GM19468 (cell line): ENCODE results near the gene FXYD5.

Experiments
- ATAC-seq: cut with Tn5 transposase; IDR thresholded peaks from one replicate; pipeline ENCODE4 v1.9.1; 2021; ENCODE audit warnings: mild to moderate bottlenecking, moderate library complexity, moderate number of reproducible peaks; ENCODE audit not compliant: unreplicated experiment; ENCODE audit errors: extremely low read depth

Gene FXYD5

DNA sequence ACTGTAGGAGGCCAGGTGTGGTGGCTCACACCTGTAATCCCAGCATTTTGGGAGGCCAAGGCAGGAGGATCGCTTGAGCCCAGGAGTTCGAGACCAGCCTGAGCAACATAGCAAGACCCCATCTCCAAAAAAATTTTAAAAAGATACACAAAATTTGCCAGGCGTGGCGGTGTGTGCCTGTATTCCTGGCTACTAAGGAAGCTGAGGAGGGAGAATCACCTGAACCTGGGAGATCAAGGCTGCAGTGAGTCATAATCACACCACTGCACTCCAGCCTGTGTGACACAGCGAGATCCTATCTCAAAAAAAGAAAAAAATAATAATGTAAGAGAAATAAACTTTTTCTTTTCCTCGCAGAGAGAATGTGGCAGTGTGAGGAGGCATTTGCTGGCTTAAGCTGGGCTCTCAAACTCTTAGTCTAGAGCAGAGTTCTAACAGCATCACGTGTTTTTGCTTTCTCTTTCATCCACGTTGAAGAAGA is 52.9 kb downstream of the FXYD5 start:
- no peak for ATAC-seq

DNA sequence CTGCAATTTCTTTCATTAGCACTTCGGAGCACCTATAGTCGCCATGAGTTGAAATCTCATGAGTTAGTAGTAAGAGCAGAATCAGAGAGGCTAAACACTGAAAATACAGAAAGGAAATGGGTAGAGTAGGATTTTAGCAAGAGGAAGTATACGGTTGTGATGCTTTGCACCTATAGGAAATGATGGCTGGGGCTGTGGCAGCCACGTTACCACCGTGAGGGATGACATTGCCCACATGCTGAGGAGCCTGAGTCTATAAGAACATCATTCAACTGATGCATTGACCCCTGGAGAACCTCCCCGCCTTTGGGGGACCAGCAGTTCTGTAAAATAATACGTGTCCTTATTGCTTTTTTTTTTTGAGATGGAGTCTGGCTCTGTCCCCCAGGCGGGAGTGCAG is 53.6 kb downstream of the FXYD5 start:
- ATAC-seq = no peak

- ATAC-seq = no peak
Observed at GRCh38 chr19:35209646-35210045, 55.1 kb downstream of the FXYD5 start.

DNA sequence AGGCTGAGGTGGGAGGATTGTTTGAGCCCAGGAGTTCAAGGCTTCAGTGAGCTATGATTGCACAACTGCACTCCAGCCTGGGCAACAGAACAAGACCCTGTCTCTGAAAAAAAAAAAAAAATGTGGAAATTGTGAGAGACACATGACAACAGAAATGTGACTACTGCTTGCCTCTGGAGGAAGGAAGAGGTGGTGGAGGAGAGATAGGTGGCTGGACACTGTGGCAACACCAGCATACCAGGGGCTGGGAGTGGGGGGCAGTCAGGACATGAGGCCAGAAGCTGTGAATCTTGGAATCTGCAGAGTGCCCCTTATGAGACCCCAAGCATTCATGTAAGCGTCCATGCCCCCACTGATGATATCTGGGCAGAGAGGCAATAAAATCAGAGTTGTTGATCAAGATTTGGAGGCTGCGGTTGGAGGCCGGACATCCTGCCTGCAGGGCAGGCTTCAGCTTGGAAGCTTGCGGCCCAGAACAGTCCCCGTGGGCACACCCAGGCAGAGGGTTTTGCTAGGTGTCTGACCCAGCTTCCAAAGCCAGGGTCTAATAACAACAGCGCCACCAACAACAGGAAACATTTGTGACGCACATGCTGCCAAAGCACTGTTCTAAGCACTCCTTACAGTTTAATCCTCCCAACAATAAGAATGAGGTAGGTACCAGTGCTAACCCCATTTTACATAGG is 57.2 kb downstream of the FXYD5 start:
- no peak for ATAC-seq

DNA sequence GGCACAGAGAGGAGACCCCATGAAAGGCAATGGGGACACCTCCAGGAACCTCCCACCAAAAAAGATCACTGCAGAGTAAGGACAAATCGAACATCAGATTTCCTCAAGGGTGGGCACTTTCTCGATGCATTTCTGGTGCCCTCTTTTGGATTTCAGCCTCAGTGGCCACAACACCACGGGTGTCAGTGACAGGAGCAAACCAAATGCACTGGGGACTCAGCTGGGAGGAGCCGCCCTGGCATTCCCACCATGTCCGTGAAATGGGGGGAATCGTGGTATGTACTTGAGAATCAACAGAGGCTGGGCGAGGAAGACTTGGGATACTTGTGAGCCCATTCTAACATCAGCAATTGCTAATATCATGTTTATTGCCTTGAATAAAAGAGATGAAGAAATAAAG is 57.7 kb downstream of the FXYD5 start:
- no peak for ATAC-seq

GRCh38 chr19:35213663-35214632 is 59.4 kb downstream of the FXYD5 start:
- ATAC-seq = peak; percentile 65

GRCh38 chr19:35214766-35215422 is 60.4 kb downstream of the FXYD5 start:
- ATAC-seq = no peak

DNA sequence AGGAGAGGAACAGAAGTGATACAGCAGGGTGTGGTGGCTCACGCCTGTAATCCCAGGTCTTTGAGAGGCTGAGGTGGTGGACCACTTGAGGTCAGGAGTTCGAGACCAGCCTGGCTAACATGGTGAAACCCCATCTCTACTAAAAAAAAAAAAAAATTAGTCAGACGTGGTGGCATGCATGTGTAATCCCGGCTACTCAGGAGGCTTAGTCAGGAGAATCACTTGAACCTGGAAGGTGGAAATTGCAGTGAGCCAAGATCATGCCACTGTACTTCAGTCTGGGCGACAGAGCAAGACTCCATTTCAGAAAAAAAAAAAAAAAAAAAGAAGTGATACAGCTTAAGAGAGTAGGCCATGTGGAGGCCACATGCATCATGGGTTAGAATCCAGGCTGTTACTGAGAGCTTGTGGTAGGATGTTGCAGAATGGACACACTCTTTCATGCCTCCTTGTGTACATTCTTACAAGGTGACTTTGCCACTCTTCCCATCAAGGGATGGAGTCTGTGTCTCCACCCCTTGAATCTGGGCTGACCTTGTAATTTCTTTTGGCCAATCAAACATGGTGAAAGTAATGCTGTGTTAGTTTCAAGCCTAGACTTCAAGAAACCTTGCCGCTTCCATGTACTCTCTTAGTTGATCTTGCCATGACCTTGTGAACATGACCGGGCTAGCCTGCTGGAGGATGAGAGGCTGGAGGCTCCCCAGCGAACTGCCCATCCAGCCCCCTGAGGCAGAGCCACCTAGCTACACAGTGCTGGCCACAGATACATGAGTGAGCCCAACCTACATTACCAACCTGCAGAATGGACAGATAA is 61.7 kb downstream of the FXYD5 start:
- no peak for ATAC-seq

- ATAC-seq = no peak
Observed at GRCh38 chr19:35216833-35217648, 62.5 kb downstream of the FXYD5 start.

- ATAC-seq = no peak
Observed at GRCh38 chr19:35217649-35217990, 63.1 kb downstream of the FXYD5 start.

GRCh38 chr19:35219008-35219407 is 64.5 kb downstream of the FXYD5 start:
- no peak for ATAC-seq
